ENCODE results near the gene DOP1B.

DNA sequence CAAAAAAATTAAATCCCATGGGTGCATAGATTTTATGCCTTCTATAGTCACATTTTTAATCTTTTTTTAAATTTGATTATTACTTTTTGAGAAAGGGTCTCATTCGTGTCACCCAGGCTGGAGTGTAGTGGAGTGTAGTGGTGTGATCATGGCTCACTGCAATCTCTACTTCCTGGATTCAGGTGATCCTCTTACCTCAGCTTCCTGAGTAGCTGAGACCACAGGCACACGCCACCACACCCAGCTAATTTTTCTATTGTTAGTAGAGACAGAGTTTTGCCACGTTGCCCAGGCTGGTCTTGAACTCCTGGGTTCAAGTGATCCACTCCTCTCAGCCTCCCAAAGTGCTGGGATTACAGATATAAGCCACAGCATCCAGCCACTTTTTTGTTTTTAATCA is 11.4 kb upstream of the DOP1B start:
- TF ChIP-seq, protein P1, sequence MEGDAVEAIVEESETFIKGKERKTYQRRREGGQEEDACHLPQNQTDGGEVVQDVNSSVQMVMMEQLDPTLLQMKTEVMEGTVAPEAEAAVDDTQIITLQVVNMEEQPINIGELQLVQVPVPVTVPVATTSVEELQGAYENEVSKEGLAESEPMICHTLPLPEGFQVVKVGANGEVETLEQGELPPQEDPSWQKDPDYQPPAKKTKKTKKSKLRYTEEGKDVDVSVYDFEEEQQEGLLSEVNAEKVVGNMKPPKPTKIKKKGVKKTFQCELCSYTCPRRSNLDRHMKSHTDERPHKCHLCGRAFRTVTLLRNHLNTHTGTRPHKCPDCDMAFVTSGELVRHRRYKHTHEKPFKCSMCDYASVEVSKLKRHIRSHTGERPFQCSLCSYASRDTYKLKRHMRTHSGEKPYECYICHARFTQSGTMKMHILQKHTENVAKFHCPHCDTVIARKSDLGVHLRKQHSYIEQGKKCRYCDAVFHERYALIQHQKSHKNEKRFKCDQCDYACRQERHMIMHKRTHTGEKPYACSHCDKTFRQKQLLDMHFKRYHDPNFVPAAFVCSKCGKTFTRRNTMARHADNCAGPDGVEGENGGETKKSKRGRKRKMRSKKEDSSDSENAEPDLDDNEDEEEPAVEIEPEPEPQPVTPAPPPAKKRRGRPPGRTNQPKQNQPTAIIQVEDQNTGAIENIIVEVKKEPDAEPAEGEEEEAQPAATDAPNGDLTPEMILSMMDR (IDR thresholded peaks at IDR 0.05): no peak
- no peak for TF ChIP-seq POLR2A (IDR thresholded peaks at IDR 0.05)

Measured in heart left ventricle (tissue), 13 donors.